HG03442 (cell line): ENCODE measurements around the gene MTTP.

Experiments
- ATAC-seq: cut with Tn5 transposase; IDR thresholded peaks from one replicate; pipeline ENCODE4 v1.9.1; 2021; ENCODE audit warnings: mild to moderate bottlenecking, moderate library complexity; ENCODE audit not compliant: unreplicated experiment

The MTTP gene

GRCh38 chr4:99665983-99666382 lies 91.4 kb downstream of the MTTP start:
- no peak for ATAC-seq

- no peak for ATAC-seq
Measured at GRCh38 chr4:99668472-99668871, 93.8 kb downstream of the MTTP start.

DNA sequence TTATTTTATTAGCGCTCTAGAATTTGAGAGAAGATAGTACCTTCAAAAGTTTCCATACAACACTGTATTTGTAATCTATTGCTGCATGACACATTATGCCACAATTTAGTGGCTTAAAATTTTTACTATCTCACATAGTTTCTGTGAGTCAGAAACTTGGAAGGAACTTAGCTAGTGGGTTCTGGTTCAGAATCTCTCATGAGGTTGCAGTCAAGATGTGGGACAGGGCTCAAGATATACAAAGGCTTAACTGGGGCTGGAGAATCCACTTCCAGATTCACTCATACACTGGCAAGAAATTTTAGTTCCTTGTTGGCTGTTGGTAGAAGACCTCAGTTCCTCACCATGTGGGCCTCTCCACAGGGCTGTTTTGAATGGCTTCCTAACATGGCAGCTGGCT lies 94.5 kb downstream of the MTTP start:
- no peak for ATAC-seq

DNA sequence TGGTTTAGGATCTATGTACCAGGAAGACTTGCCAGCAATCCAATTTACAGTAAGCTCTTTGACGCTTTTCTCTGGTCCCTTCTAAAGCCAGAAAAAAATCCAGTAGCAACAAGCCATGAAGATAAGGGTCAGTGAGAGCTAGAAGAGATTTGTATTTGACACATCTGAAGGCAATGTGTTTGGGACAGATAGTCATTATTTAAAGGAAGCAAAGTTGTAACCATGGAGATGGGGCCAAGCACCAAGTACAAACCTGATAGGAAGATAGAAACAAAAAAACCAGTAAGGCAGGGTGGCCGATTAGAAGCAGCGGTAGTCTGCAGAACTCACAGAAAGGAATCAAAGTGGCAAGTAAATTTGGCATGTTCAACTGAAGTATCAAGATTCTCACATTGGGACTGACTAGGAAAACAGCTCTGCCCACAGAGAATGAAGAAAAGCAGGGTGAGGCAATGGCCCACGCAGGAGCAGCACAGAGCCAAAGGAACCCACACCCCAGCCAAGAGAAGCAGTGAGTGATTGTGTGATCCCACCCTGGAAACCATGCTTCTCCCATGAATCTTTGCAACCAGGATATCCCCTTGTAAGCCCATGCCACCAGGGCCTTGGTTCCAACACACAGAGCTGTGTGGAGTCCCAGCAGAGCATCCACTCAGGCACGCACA lies 95.9 kb downstream of the MTTP start:
- no peak for ATAC-seq
